PC-3 (cell line): ENCODE data around the gene ZBTB12. TPM values are rescaled to one million over a fixed set of nuclear protein-coding genes. Genes with fewer than 3 reads are reported as not detected.
"Not testable (repeated sequence)": the region's sequence is repeated elsewhere in the genome, so short reads cannot be mapped to it uniquely, and the experiment has no call there.

Experiments used
- ATAC-seq: fragments of 200-7000 bp; cut with Tn5 transposase; 2 replicates; pipeline ENCODE4 v1.9.1; 2020; ENCODE audit warnings: mild to moderate bottlenecking, moderate library complexity
- BruUV-seq: library from RNA; stranded (reverse); fragments of 400-500 nt; replicated peaks from 2 replicates; lab custom pipeline; 2021; lab: Mats Ljungman, UMichigan
- CTCF ChIA-PET: fragments of 300-600 bp; sonication (Branson Sonifier 250); formaldehyde crosslinking; loops from one replicate; lab custom pipeline; 2022; ENCODE audit warnings: antibody characterized with exemption; lab: Charles Lee
- POLR2A ChIA-PET: fragments of 300-600 bp; sonication (Branson Sonifier 250); formaldehyde crosslinking; loops from one replicate; lab custom pipeline; 2022; ENCODE audit warnings: antibody characterized with exemption; ENCODE audit not compliant: unreplicated experiment; lab: Charles Lee
- DNase-seq: peaks from one replicate; pipeline ENCODE4 v3.0.0-alpha.2; 2015
- H2AFZ ChIP-seq: fragments of 300-600 bp; sonication (generic); 2 replicates; pipeline ENCODE4 v1.6.0; 2016; ENCODE audit warnings: antibody characterized with exemption, low read length
- H3F3A ChIP-seq: fragments of 300-600 bp; sonication (generic); one replicate; pipeline ENCODE4 v1.6.0; 2017; ENCODE audit warnings: antibody characterized with exemption, low read length, control low read depth, mild to moderate bottlenecking; ENCODE audit not compliant: unreplicated experiment
- H3K27ac ChIP-seq: fragments of 300-600 bp; sonication (generic); 2 replicates; pipeline ENCODE4 v1.5.1; 2016; ENCODE audit warnings: mild to moderate bottlenecking, low read length
- H3K27me3 ChIP-seq: fragments of 300-600 bp; sonication (generic); 2 replicates; pipeline ENCODE4 v1.6.1; 2016; ENCODE audit warnings: low read length, mixed read lengths
- H3K36me3 ChIP-seq: fragments of 300-600 bp; sonication (generic); 2 replicates; pipeline ENCODE4 v1.6.1; 2016; ENCODE audit warnings: low read depth, mixed run types, low read length, mixed read lengths
- H3K4me1 ChIP-seq: fragments of 300-600 bp; sonication (generic); 2 replicates; pipeline ENCODE4 v1.5.1; 2016; ENCODE audit warnings: low read length; ENCODE audit not compliant: insufficient read depth
- H3K4me2 ChIP-seq: fragments of 300-600 bp; sonication (generic); 2 replicates; pipeline ENCODE4 v1.6.0; 2016; ENCODE audit warnings: low read length
- H3K4me3 ChIP-seq: fragments of 300-600 bp; sonication (generic); 2 replicates; pipeline ENCODE4 v1.5.1; 2016; ENCODE audit warnings: mild to moderate bottlenecking, low read length, mixed read lengths
- H3K79me2 ChIP-seq: fragments of 300-600 bp; sonication (generic); 2 replicates; pipeline ENCODE4 v1.6.1; 2017; ENCODE audit warnings: low read length, mixed read lengths
- H3K9ac ChIP-seq: fragments of 300-600 bp; sonication (generic); 2 replicates; pipeline ENCODE4 v1.6.0; 2016; ENCODE audit warnings: mild to moderate bottlenecking, low read length
- H3K9me2 ChIP-seq: fragments of 300-600 bp; sonication (generic); replicated peaks from 2 replicates; pipeline ENCODE4 v1.6.1; 2016; ENCODE audit warnings: mixed run types, low read length, mixed read lengths
- H3K9me3 ChIP-seq: fragments of 300-600 bp; sonication (generic); 2 replicates; pipeline ENCODE4 v1.6.1; 2016; ENCODE audit warnings: low read length, mixed read lengths
- H4K20me1 ChIP-seq: fragments of 300-600 bp; sonication (generic); 2 replicates; pipeline ENCODE4 v1.6.1; 2016; ENCODE audit warnings: low read length, mixed read lengths
- CTCF ChIP-seq: fragments of 300-600 bp; sonication (generic); conservative IDR thresholded peaks from 2 replicates; pipeline ENCODE4 v1.5.1; 2017; ENCODE audit warnings: antibody characterized with exemption, low read depth, mild to moderate bottlenecking, low read length
- EZH2 ChIP-seq: fragments of 300-600 bp; sonication (generic); IDR thresholded peaks from one replicate; pipeline ENCODE4 v1.6.1; 2017; ENCODE audit warnings: antibody characterized with exemption, mild to moderate bottlenecking, low read length; ENCODE audit not compliant: unreplicated experiment
- EZH2phosphoT487 ChIP-seq: fragments of 300-600 bp; sonication (generic); IDR thresholded peaks from 2 replicates; pipeline ENCODE4 v1.6.1; 2018; ENCODE audit warnings: mild to moderate bottlenecking, antibody characterized with exemption, low read length, borderline replicate concordance
- intact Hi-C: fragments of 100-400 bp; cut with micrococcal nuclease; formaldehyde crosslinking; loops from 2 replicates; pipeline ENCODE4 v1.9.0; 2023
- total RNA-seq: library from RNA; depleted of rRNA; stranded (reverse); fragments of >200 nt; gene quantifications from 2 replicates; pipeline ENCODE4 v1.2.3, GENCODE V29; 2014

Gene ZBTB12
- total RNA-seq, 1 experiment from 2014 or later: 5.4 TPM

DNA sequence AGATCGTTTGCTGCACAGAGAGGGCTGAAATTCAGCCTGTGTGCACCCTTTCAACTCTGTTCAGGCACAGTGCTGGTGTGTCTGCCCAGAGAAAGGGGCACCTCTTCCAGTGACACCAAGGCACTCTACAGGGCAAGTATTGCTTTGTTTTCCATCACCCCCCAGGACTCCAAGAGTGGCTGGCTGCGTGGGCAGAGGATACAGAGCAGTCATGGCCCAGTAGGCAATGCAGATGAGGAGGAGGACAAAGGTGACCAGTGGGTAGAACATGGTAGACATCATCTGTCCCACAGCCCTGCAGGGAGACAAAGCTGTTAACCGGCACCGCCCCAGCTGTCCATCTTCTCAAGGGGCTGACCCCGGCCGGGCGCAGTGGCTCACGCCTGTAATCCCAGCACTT is 32.5 kb downstream of the ZBTB12 start:
- no peak overlapping the region for H2AFZ ChIP-seq
- ATAC-seq: no peak
- H3K79me2 ChIP-seq: no peaks in the 10 kb centered on the region
- no peaks in the 10 kb centered on the region for H4K20me1 ChIP-seq
- DNase-seq: no peak
- no peaks in the 10 kb centered on the region for H3F3A ChIP-seq
- H3K36me3 ChIP-seq: no peaks in the 10 kb centered on the region
- H3K27me3 ChIP-seq: no peaks in the 10 kb centered on the region
- POLR2A ChIA-PET: no interaction called here
- H3K4me2 ChIP-seq: no peak overlapping the region
- TF ChIP-seq EZH2 (no peak), CTCF (no peak), EZH2phosphoT487 (no peak)
- CTCF ChIA-PET: no interaction called here
- no TSS peak for BruUV-seq
- intact Hi-C loops: loop anchor here (10.0 kb wide), 1 partner anchor 185 kb away; the partner anchor contains the start of gene LY6G5C
- H3K4me1 ChIP-seq: peaks cover 4% of the 10 kb centered on the region; the same call in 1 of the 2 replicates
- no peaks in the 10 kb centered on the region for H3K9me2 ChIP-seq
- H3K9me3 ChIP-seq: no peaks in the 10 kb centered on the region
- H3K4me3 ChIP-seq: no peak overlapping the region
- H3K27ac ChIP-seq: no peak overlapping the region
- no peak overlapping the region for H3K9ac ChIP-seq

DNA sequence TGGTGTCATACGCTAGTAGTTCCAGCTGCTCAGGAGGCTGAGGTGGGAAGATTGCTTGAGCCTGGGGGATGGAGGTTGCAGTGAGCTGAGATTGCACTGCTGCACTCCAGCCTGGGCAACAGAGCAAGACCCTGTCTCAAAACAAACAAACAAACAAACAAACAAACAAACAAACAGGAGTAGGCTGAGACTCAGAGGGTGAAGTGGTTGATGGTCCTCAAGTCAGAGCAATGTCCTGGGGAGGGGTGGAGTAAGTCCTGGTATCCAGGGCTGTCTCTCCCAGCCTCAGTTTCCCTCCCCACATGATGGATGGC is 33.3 kb downstream of the ZBTB12 start:
- POLR2A ChIA-PET, H3K4me1 ChIP-seq, ATAC-seq, H3K9me3 ChIP-seq, H3K27me3 ChIP-seq, H2AFZ ChIP-seq, H3K79me2 ChIP-seq, H4K20me1 ChIP-seq, H3K4me2 ChIP-seq, H3K36me3 ChIP-seq, H3K9me2 ChIP-seq, H3F3A ChIP-seq, H3K9ac ChIP-seq, H3K4me3 ChIP-seq, DNase-seq, H3K27ac ChIP-seq, BruUV-seq: not testable (repeated sequence)
- CTCF ChIA-PET: interaction anchor here (0.6 to 1.0 kb wide), 2 partner anchors 84 to 99 kb away, joined by 3 read pairs; no protein-coding TSS in a partner anchor
- intact Hi-C loops: loop anchor here (10.0 kb wide), 1 partner anchor 184 kb away; the partner anchor contains the start of gene LY6G5C

- Histone ChIP-seq H3K4me2 (no peak overlapping the region), H3K4me1 (peaks cover 5% of the 10 kb centered on the region; the same call in 1 of the 2 replicates), H2AFZ (no peak overlapping the region), H3K9me3 (no peaks in the 10 kb centered on the region), H3K79me2 (0 out of 2 replicates have a peak, but pooled peaks cover 5% of the 10 kb centered on the region), H3K9ac (no peak overlapping the region), H3K9me2 (no peaks in the 10 kb centered on the region), H3K27ac (no peak overlapping the region), H3K36me3 (no peaks in the 10 kb centered on the region), H3K4me3 (no peak overlapping the region), H4K20me1 (no peaks in the 10 kb centered on the region), H3F3A (no peaks in the 10 kb centered on the region), H3K27me3 (no peaks in the 10 kb centered on the region)
- DNase-seq: no peak
- no peak for ATAC-seq
- ChIA-PET CTCF (interaction anchor here (0.5 to 0.9 kb wide), 2 partner anchors 87 to 113 kb away, joined by 3 to 6 read pairs; no protein-coding TSS in a partner anchor), POLR2A (no interaction called here)
- no TSS peak for BruUV-seq
- no peak for TF ChIP-seq EZH2
- TF ChIP-seq CTCF: no peak
- no peak for TF ChIP-seq EZH2phosphoT487
- intact Hi-C loops: loop anchor here (10.0 kb wide), 1 partner anchor 181 kb away; the partner anchor contains the start of gene LY6G5C
Observed at GRCh38 chr6:31865205-31866118, 36.4 kb downstream of the ZBTB12 start.
